ENCODE results near the gene CYP4X1.
"Not testable (repeated sequence)": the region's sequence is repeated elsewhere in the genome, so short reads cannot be mapped to it uniquely, and the experiment has no call there.

Gene CYP4X1

DNA sequence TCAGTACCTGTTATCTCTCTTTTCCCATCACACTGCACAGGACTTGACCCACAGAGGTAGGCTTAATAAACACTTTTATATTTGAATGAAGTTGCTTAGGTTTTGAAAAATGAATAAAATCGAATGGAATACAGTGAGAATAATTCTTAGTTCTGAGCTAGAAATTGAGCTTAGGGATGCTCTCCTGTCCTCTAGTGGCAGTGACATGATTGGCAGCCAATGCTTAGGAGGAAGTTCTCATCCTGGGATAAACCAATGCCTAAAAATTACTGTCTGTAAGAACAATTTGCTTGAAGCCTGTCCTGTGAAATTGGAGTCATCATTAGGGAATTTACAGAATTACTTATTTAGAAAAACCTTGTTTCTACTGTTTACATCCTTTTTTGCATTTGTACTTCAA is 21.3 kb upstream of the CYP4X1 start:
- TF ChIP-seq, protein P1, sequence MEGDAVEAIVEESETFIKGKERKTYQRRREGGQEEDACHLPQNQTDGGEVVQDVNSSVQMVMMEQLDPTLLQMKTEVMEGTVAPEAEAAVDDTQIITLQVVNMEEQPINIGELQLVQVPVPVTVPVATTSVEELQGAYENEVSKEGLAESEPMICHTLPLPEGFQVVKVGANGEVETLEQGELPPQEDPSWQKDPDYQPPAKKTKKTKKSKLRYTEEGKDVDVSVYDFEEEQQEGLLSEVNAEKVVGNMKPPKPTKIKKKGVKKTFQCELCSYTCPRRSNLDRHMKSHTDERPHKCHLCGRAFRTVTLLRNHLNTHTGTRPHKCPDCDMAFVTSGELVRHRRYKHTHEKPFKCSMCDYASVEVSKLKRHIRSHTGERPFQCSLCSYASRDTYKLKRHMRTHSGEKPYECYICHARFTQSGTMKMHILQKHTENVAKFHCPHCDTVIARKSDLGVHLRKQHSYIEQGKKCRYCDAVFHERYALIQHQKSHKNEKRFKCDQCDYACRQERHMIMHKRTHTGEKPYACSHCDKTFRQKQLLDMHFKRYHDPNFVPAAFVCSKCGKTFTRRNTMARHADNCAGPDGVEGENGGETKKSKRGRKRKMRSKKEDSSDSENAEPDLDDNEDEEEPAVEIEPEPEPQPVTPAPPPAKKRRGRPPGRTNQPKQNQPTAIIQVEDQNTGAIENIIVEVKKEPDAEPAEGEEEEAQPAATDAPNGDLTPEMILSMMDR (conservative IDR thresholded peaks at IDR 0.05; ENCODE audit: low read depth, low read length): peak; percentile 19
- DNase-seq (ENCODE audit: low read depth): no peak
- H3K4me3 ChIP-seq (ENCODE audit: low read length): no peak overlapping the region

DNA sequence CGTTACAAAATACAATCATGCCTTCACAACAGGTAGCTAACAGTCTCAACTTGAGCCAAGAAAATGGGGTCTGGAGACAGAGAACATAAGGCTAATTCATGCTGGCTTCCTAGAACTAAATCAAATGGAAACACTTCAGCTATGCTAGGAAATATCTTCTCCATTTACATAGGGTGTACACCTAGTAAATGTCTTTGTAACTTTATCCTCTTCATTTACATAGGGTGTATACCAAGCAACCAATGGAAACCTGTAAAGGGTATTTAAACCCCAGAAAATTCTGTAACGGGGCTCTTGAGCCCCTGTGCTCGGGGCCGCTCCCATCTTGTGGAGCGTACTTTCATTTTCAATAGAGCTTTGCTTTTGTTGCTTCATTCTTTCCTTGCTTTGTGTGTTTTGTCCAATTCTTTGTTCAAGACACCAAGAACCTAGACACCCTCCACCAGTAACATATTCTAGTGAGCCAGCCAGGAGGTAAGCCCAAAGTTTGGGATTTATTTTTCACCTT is 19.5 kb upstream of the CYP4X1 start:
- TF ChIP-seq, protein P1 (conservative IDR thresholded peaks at IDR 0.05; ENCODE audit: low read depth, low read length): no peak
- no peak for DNase-seq (ENCODE audit: low read depth)
- H3K4me3 ChIP-seq (ENCODE audit: low read length): no peak overlapping the region

DNA sequence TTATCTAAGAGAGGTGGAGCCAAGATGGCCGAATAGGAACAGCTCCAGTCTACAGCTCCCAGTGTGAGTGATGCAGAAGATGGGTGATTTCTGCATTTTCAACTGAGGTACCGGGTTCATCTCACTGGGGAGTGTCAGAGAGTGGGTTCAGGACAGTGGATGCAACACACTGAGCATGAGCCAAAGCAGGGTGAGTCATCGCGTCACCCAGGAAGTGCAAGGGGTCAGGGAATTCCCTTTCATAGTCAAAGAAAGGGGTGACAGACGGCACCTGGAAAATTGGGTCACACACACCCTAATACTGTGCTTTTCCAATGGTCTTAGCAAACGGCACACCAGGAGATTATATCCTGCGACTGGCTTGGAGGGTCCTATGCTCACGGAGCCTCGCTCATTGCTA is 17.0 kb upstream of the CYP4X1 start:
- DNase-seq (ENCODE audit: low read depth); H3K4me3 ChIP-seq (ENCODE audit: low read length): not testable (repeated sequence)

- DNase-seq (ENCODE audit: low read depth): no peak
- TF ChIP-seq, protein P1 (conservative IDR thresholded peaks at IDR 0.05; ENCODE audit: low read depth, low read length): no peak
- H3K4me3 ChIP-seq (ENCODE audit: low read length): no peak overlapping the region
Observed at GRCh38 chr1:47013293-47013692, 10.2 kb upstream of the CYP4X1 start.

DNA sequence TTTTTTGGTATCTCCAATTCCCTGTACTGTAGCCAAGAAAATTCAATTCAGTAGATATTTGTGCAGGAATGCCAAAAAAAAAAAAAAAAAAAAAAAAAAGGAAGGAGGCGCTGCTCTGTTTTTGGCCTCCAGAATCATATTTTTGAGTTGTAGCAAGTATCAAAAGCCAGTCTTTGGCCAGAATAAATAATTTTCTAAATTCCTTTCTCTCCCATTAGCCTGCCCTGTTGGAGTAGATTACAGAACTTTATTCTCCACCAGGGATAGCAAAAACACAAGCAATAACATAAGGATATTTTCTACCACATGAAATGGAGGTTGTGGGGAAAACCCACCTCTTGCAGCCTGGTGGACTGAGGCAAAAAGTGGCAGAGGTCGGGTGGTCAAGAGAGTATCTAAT is 2.4 kb upstream of the CYP4X1 start:
- TF ChIP-seq, protein P1 (conservative IDR thresholded peaks at IDR 0.05; ENCODE audit: low read depth, low read length): no peak
- DNase-seq (ENCODE audit: low read depth): no peak

GRCh38 chr1:47024141-47024801 is 802 bp downstream of the CYP4X1 start:
- H3K4me3 ChIP-seq (ENCODE audit: low read length): peak overlapping the region; percentile 27
- TF ChIP-seq, protein P1 (conservative IDR thresholded peaks at IDR 0.05; ENCODE audit: low read depth, low read length): no peak
- DNase-seq (ENCODE audit: low read depth): no peak

More for the DNA sequence above, 2.4 kb upstream of the CYP4X1 start:
- no peak overlapping the region for H3K4me3 ChIP-seq (ENCODE audit: low read length)

DNA sequence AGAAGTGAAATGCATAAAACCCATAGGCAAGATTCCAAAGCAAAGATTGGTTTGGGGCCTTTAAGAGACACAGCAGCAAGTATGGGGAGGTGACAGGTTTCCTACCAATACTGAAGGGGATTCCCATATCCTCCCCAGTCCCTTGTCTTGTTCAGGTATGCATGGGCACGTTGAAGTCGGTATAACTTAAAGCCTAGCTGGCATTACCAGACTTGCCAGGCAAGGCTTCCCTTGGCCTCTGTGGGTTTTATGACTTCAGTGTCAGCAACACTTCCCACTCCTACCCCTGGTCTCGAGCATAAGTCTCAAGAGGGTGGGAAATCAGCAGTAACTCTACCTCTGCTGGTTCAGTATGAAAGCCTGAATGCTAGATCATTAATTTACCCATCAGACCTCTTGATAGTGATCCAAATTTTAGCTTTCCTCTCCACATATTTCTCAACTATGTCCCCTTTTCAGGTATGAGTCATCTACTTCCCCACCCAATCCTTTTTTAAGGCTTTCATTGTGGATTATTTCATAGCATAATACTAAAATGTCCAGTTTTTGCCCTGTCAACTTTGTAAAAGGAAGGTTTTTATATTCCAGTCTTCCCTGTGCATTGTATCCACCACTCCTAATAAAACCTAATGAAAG is 6.8 kb downstream of the CYP4X1 start:
- TF ChIP-seq, protein P1 (conservative IDR thresholded peaks at IDR 0.05; ENCODE audit: low read depth, low read length): no peak
- H3K4me3 ChIP-seq (ENCODE audit: low read length): no peak overlapping the region
- DNase-seq (ENCODE audit: low read depth): no peak
